ENCODE data around the gene UNC5C. TPM values are rescaled to one million over a fixed set of nuclear protein-coding genes. Genes with fewer than 3 reads are reported as not detected.

UNC5C gene
- total RNA-seq, 2 experiments from 2014 or later: not detected

- H3K4me1 Mint-ChIP-seq (ENCODE audit: low read depth): no peaks in the 10 kb centered on the region
- H3K4me3 ChIP-seq (ENCODE audit: low read length): no peak overlapping the region
- no peaks in the 10 kb centered on the region for H3K4me1 ChIP-seq (ENCODE audit: insufficient read depth, low read length)
- DNase-seq: no peak
- intact Hi-C loops (cut with DNase I, micrococcal nuclease): no loop called here
- TF ChIP-seq, protein P1, sequence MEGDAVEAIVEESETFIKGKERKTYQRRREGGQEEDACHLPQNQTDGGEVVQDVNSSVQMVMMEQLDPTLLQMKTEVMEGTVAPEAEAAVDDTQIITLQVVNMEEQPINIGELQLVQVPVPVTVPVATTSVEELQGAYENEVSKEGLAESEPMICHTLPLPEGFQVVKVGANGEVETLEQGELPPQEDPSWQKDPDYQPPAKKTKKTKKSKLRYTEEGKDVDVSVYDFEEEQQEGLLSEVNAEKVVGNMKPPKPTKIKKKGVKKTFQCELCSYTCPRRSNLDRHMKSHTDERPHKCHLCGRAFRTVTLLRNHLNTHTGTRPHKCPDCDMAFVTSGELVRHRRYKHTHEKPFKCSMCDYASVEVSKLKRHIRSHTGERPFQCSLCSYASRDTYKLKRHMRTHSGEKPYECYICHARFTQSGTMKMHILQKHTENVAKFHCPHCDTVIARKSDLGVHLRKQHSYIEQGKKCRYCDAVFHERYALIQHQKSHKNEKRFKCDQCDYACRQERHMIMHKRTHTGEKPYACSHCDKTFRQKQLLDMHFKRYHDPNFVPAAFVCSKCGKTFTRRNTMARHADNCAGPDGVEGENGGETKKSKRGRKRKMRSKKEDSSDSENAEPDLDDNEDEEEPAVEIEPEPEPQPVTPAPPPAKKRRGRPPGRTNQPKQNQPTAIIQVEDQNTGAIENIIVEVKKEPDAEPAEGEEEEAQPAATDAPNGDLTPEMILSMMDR (IDR thresholded peaks at IDR 0.05): no peak
- ChIA-PET CTCF (no interaction called here), POLR2A (no interaction called here)
- no peaks in the 10 kb centered on the region for H3K27me3 Mint-ChIP-seq
- no peaks in the 10 kb centered on the region for H3K9me3 ChIP-seq (ENCODE audit: control insufficient read depth in 1 of 2, insufficient read depth in 1 of 2, low read length in 2 of 2)
- H3K36me3 Mint-ChIP-seq (ENCODE audit: low read depth): no peaks in the 10 kb centered on the region
- no peak for ATAC-seq (ENCODE audit: poor library complexity)
- H3K27ac Mint-ChIP-seq: no peak overlapping the region
- no peak overlapping the region for H3K4me3 Mint-ChIP-seq
- H3K36me3 ChIP-seq (ENCODE audit: insufficient read depth, low read length): no peaks in the 10 kb centered on the region
- H3K27me3 ChIP-seq (ENCODE audit: control insufficient read depth in 1 of 2, insufficient read depth in 2 of 2, low read length in 2 of 2): no peaks in the 10 kb centered on the region
- no peak overlapping the region for H3K27ac ChIP-seq (ENCODE audit: low read depth in 1 of 2, low read length in 2 of 2)
- no peaks in the 10 kb centered on the region for H3K9me3 Mint-ChIP-seq
Observed at GRCh38 chr4:95314573-95314972, 234.2 kb downstream of the UNC5C start.

- H3K4me3 Mint-ChIP-seq: no peak overlapping the region
- H3K9me3 ChIP-seq (ENCODE audit: control insufficient read depth in 1 of 2, insufficient read depth in 1 of 2, low read length in 2 of 2): no peaks in the 10 kb centered on the region
- no peaks in the 10 kb centered on the region for H3K27me3 ChIP-seq (ENCODE audit: control insufficient read depth in 1 of 2, insufficient read depth in 2 of 2, low read length in 2 of 2)
- H3K36me3 Mint-ChIP-seq (ENCODE audit: low read depth): no peaks in the 10 kb centered on the region
- ChIA-PET POLR2A (no interaction called here), CTCF (no interaction called here)
- H3K27ac ChIP-seq (ENCODE audit: low read depth in 1 of 2, low read length in 2 of 2): no peak overlapping the region
- H3K4me1 ChIP-seq (ENCODE audit: insufficient read depth, low read length): no peaks in the 10 kb centered on the region
- no peaks in the 10 kb centered on the region for H3K9me3 Mint-ChIP-seq
- ATAC-seq (ENCODE audit: poor library complexity) (no peak), DNase-seq (no peak)
- no peak overlapping the region for H3K4me3 ChIP-seq (ENCODE audit: low read length)
- intact Hi-C loops (cut with DNase I, micrococcal nuclease): no loop called here
- no peaks in the 10 kb centered on the region for H3K36me3 ChIP-seq (ENCODE audit: insufficient read depth, low read length)
- no peaks in the 10 kb centered on the region for H3K27me3 Mint-ChIP-seq
- H3K4me1 Mint-ChIP-seq (ENCODE audit: low read depth): no peaks in the 10 kb centered on the region
- TF ChIP-seq, protein P1 (IDR thresholded peaks at IDR 0.05): no peak
- no peak overlapping the region for H3K27ac Mint-ChIP-seq
Observed at GRCh38 chr4:95304898-95305297, 243.9 kb downstream of the UNC5C start.

DNA sequence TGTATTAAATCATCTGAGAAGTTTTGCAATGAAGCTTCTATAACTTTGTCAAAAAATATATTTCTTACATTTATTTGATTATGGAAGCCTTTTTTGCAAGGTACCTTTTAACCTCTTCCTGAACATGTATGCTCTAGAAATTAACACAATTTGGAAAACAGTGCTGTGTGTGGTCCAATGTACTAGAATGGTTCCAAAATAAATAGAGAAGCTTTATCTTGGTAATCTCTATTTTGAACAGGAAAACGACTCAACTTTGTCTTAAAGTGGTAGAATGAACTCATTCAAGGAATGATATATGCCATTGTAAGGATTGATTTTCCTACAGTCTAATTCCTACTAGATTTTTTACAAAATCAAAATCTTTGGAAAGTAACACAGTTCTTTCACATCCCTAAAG lies 248.5 kb downstream of the UNC5C start:
- H3K27ac ChIP-seq (ENCODE audit: low read depth in 1 of 2, low read length in 2 of 2): no peak overlapping the region
- Mint-ChIP-seq H3K36me3 (ENCODE audit: low read depth) (no peaks in the 10 kb centered on the region), H3K4me1 (ENCODE audit: low read depth) (no peaks in the 10 kb centered on the region), H3K9me3 (no peaks in the 10 kb centered on the region), H3K27me3 (no peaks in the 10 kb centered on the region), H3K4me3 (no peak overlapping the region), H3K27ac (no peak overlapping the region)
- no peaks in the 10 kb centered on the region for H3K36me3 ChIP-seq (ENCODE audit: insufficient read depth, low read length)
- ChIA-PET CTCF (no interaction called here), POLR2A (no interaction called here)
- H3K4me1 ChIP-seq (ENCODE audit: insufficient read depth, low read length): no peaks in the 10 kb centered on the region
- no peak for ATAC-seq (ENCODE audit: poor library complexity)
- H3K9me3 ChIP-seq (ENCODE audit: control insufficient read depth in 1 of 2, insufficient read depth in 1 of 2, low read length in 2 of 2): peaks cover 0 to 3% of the 10 kb centered on the region in 2 experiments
- H3K27me3 ChIP-seq (ENCODE audit: control insufficient read depth in 1 of 2, insufficient read depth in 2 of 2, low read length in 2 of 2): no peaks in the 10 kb centered on the region
- TF ChIP-seq, protein P1 (IDR thresholded peaks at IDR 0.05): no peak
- intact Hi-C loops (cut with DNase I, micrococcal nuclease): no loop called here
- no peak for DNase-seq
- H3K4me3 ChIP-seq (ENCODE audit: low read length): no peak overlapping the region
